HepG2 (cell line): ENCODE results near the gene PRSS53. TPM values are rescaled to one million over a fixed set of nuclear protein-coding genes. Genes with fewer than 3 reads are reported as not detected.

Source experiments
- CBX1 ChIP-seq: IDR thresholded peaks from one replicate; pipeline ENCODE4 v1.6.1; 2016; ENCODE audit warnings: antibody characterized with exemption, low read depth
- CREBL2 ChIP-seq: sonication (generic); formaldehyde crosslinking; IDR thresholded peaks from 2 replicates; pipeline ENCODE4 v1.8.1; 2023; ENCODE audit warnings: missing genetic modification reagents, mild to moderate bottlenecking, borderline replicate concordance
- ELF3 ChIP-seq: IDR thresholded peaks from 2 replicates; pipeline ENCODE4 v1.6.1; 2016; ENCODE audit warnings: missing genetic modification reagents, missing compliant biosample characterization
- ELF4 ChIP-seq: sonication (generic); formaldehyde crosslinking; IDR thresholded peaks from 2 replicates; pipeline ENCODE4 v1.5.0; 2020; ENCODE audit warnings: missing genetic modification reagents, mild to moderate bottlenecking, moderate library complexity, borderline replicate concordance
- GLI4 ChIP-seq: sonication (generic); formaldehyde crosslinking; IDR thresholded peaks from 2 replicates; pipeline ENCODE4 v1.5.1; 2020; ENCODE audit warnings: missing genetic modification reagents, mild to moderate bottlenecking, moderate library complexity, borderline replicate concordance
- JARID2 ChIP-seq: sonication (generic); formaldehyde crosslinking; IDR thresholded peaks from 2 replicates; pipeline ENCODE4 v1.8.1; 2023; ENCODE audit warnings: missing genetic modification reagents, inconsistent platforms; ENCODE audit not compliant: insufficient replicate concordance
- MAFK ChIP-seq, 2 experiments: IDR thresholded peaks in 1 of 2; conservative IDR thresholded peaks in 1 of 2; 2 replicates each; pipeline ENCODE4 v1.6.1; 2011; ENCODE audit warnings: improper control_type of control experiment in 2 of 2, low read length in 2 of 2
- POGZ ChIP-seq: sonication (generic); formaldehyde crosslinking; IDR thresholded peaks from 2 replicates; pipeline ENCODE4 v1.4.0; 2020; ENCODE audit warnings: mild to moderate bottlenecking, missing genetic modification reagents
- POLR2G ChIP-seq: fragments of 200-400 bp; formaldehyde crosslinking; IDR thresholded peaks from 2 replicates; pipeline ENCODE4 v1.6.1; 2018; ENCODE audit warnings: mild to moderate bottlenecking, low read depth, low read length, moderate library complexity
- PRPF4 ChIP-seq: fragments of 200-400 bp; formaldehyde crosslinking; IDR thresholded peaks from 2 replicates; pipeline ENCODE4 v1.6.1; 2016; ENCODE audit warnings: low read length, low read depth; ENCODE audit not compliant: poor library complexity, severe bottlenecking
- SATB2 ChIP-seq: sonication (generic); formaldehyde crosslinking; IDR thresholded peaks from 2 replicates; pipeline ENCODE4 v1.5.0; 2020; ENCODE audit warnings: missing genetic modification reagents
- SNAPC2 ChIP-seq: sonication (generic); formaldehyde crosslinking; IDR thresholded peaks from 2 replicates; pipeline ENCODE4 v1.8.1; 2022; ENCODE audit warnings: mild to moderate bottlenecking, missing genetic modification reagents
- STAG1 ChIP-seq: sonication (generic); formaldehyde crosslinking; IDR thresholded peaks from 2 replicates; pipeline ENCODE4 v1.4.0; 2020; ENCODE audit warnings: missing genetic modification reagents
- TEF ChIP-seq: sonication (generic); formaldehyde crosslinking; IDR thresholded peaks from 2 replicates; pipeline ENCODE4 v1.5.0; 2020; ENCODE audit warnings: missing genetic modification reagents
- TOPORS ChIP-seq: sonication (generic); formaldehyde crosslinking; IDR thresholded peaks from 2 replicates; pipeline ENCODE4 v1.8.0; 2023; ENCODE audit warnings: mild to moderate bottlenecking, missing genetic modification reagents
- TRIM24 ChIP-seq: sonication (generic); formaldehyde crosslinking; IDR thresholded peaks from 2 replicates; pipeline ENCODE4 v1.8.0; 2022; ENCODE audit warnings: mild to moderate bottlenecking, missing genetic modification reagents
- ZBTB42 ChIP-seq: sonication (generic); formaldehyde crosslinking; IDR thresholded peaks from 2 replicates; pipeline ENCODE4 v1.5.0; 2020; ENCODE audit warnings: mild to moderate bottlenecking, missing genetic modification reagents
- ZFP1 ChIP-seq: IDR thresholded peaks from 2 replicates; pipeline ENCODE4 v1.6.1; 2016
- ZNF12 ChIP-seq: sonication (generic); formaldehyde crosslinking; IDR thresholded peaks from 2 replicates; pipeline ENCODE4 v1.5.0; 2020; ENCODE audit warnings: missing genetic modification reagents
- ZNF33A ChIP-seq: sonication (generic); formaldehyde crosslinking; IDR thresholded peaks from 2 replicates; pipeline ENCODE4 v1.5.1; 2020; ENCODE audit warnings: missing genetic modification reagents, mild to moderate bottlenecking, moderate library complexity, borderline replicate concordance
- ZNF446 ChIP-seq: sonication (generic); formaldehyde crosslinking; IDR thresholded peaks from 2 replicates; pipeline ENCODE4 v1.5.0; 2020; ENCODE audit warnings: mild to moderate bottlenecking, missing genetic modification reagents
- ZNF576 ChIP-seq: sonication (generic); formaldehyde crosslinking; IDR thresholded peaks from 2 replicates; pipeline ENCODE4 v1.4.0; 2020; ENCODE audit warnings: mild to moderate bottlenecking, missing genetic modification reagents
- ZNF768 ChIP-seq: sonication (generic); formaldehyde crosslinking; IDR thresholded peaks from 2 replicates; pipeline ENCODE4 v1.4.0; 2020; ENCODE audit warnings: missing genetic modification reagents
- ZNF891 ChIP-seq: sonication (generic); formaldehyde crosslinking; IDR thresholded peaks from 2 replicates; pipeline ENCODE4 v1.5.0; 2020; ENCODE audit warnings: mild to moderate bottlenecking, missing genetic modification reagents
- ZXDC ChIP-seq: sonication (generic); formaldehyde crosslinking; IDR thresholded peaks from 2 replicates; pipeline ENCODE4 v1.5.0; 2020; ENCODE audit warnings: mild to moderate bottlenecking, missing genetic modification reagents
- polyA plus RNA-seq, 8 experiments: library from polyadenylated mRNA; depleted of rRNA in 3 of 8; stranded (reverse) in 7 of 8; unstranded in 1 of 8; fragments of >200 nt; fragmentation: Illumina TruSeq in 4 of 8; extraction: Trizol in 4 of 8; gene quantifications; 2 replicates each; pipeline versions ENCODE4 v1.2.1 to v1.2.3, GENCODE V29; 2011 to 2016; ENCODE audit warnings: low read depth in 4 of 8, missing spikeins in 1 of 8, mixed read lengths in 1 of 8; ENCODE audit not compliant: insufficient read depth in 1 of 8
- total RNA-seq, 5 experiments: library from RNA; depleted of rRNA; stranded (reverse); fragments of >200 nt; fragmentation: Illumina TruSeq; extraction: Trizol; gene quantifications; 2 replicates each; pipeline ENCODE4 v1.2.3, GENCODE V29; 2016; ENCODE audit warnings: low read depth in 1 of 5

Gene PRSS53
- total and polyA plus RNA-seq, 2 of the 13 experiments (the other 11 are each of a cell fraction or from before 2014, with no cell fraction given) = 2.2 to 7.4 TPM

- no peak for TF ChIP-seq CBX1
- no peak for TF ChIP-seq POGZ
- TF ChIP-seq ZNF446 (CRISPR knock-in tag) = no peak
- no peak for TF ChIP-seq POLR2G
- TF ChIP-seq ELF4 (CRISPR knock-in tag) = no peak
- TF ChIP-seq SATB2 = 0 out of 2 replicates have a peak, but pooled peaks have one; percentile 17
- no peak for TF ChIP-seq ZNF768 (CRISPR knock-in tag)
- no peak for TF ChIP-seq ZBTB42 (CRISPR knock-in tag)
- no peak for TF ChIP-seq TRIM24
- peak; percentile 73; the same call in 1 of the 2 replicates for TF ChIP-seq ZNF33A (CRISPR knock-in tag)
- no peak for TF ChIP-seq ZNF576 (CRISPR knock-in tag)
- no peak for TF ChIP-seq MAFK (conservative IDR thresholded peaks at IDR 0.05 in 1 of 2, IDR thresholded peaks at IDR 0.05 in 1 of 2; ENCODE audit: low read length in 2 of 2)
- TF ChIP-seq ZNF891 (CRISPR knock-in tag) = peak; percentile 86; the same call in 1 of the 2 replicates
- TF ChIP-seq TEF (CRISPR knock-in tag) = peak; percentile 14; the same call in 1 of the 2 replicates
- no peak for TF ChIP-seq STAG1 (CRISPR knock-in tag)
- TF ChIP-seq JARID2 (CRISPR knock-in tag) = no peak
- TF ChIP-seq ZXDC = peak; percentile 75; the same call in 1 of the 2 replicates
- no peak for TF ChIP-seq CREBL2 (CRISPR knock-in tag)
- no peak for TF ChIP-seq TOPORS
- no peak for TF ChIP-seq ELF3 (CRISPR knock-in tag)
- TF ChIP-seq PRPF4 = no peak
- TF ChIP-seq GLI4 (CRISPR knock-in tag) = no peak
- no peak for TF ChIP-seq ZFP1 (CRISPR knock-in tag)
- no peak for TF ChIP-seq SNAPC2 (CRISPR knock-in tag)
- no peak for TF ChIP-seq ZNF12 (CRISPR knock-in tag)
Measured at GRCh38 chr16:31072540-31073141, 16.1 kb downstream of the PRSS53 start (continued).
